Forelimb muscle (tissue), 1 donor: ENCODE data around the gene OTUD3. TPM values are rescaled to one million over a fixed set of nuclear protein-coding genes. Genes with fewer than 3 reads are reported as not detected.

Source experiments
- DNase-seq: peaks from one replicate; pipeline ENCODE4 v3.0.0-alpha.2; 2013; ENCODE audit warnings: low read depth
- polyA plus RNA-seq: library from polyadenylated mRNA; unstranded; fragments of 120-200 nt; gene quantifications from one replicate; pipeline ENCODE4 v1.2.1, GENCODE V29; 2013; ENCODE audit not compliant: insufficient read length

OTUD3 gene
- polyA plus RNA-seq, 1 donor = 7.9 TPM

GRCh38 chr1:19946971-19947370, 64.8 kb downstream of the OTUD3 start:
- DNase-seq = no peak

DNA sequence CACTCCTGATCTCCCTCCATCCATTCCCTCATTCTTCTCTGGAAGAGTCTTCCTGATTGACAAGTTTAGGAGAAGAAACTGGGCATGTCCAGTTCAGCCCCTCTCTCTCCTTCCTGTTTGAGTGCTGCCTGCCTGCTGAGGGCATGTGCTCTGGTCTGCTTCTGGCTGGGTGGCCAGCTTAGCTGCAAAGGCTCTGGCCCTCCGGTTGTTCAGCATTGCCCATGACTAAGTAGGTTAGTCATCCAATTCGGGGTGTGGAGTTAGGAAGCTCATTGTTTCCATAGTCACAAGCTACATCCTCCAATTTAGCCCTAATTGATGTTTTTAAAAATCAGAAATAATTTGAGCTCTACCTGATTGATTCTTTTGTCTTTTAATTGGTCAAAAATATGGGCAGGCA, 66.8 kb downstream of the OTUD3 start:
- DNase-seq = no peak

- no peak for DNase-seq
These were observed 71.9 kb downstream of the OTUD3 start for GRCh38 chr1:19954059-19954458.

DNA sequence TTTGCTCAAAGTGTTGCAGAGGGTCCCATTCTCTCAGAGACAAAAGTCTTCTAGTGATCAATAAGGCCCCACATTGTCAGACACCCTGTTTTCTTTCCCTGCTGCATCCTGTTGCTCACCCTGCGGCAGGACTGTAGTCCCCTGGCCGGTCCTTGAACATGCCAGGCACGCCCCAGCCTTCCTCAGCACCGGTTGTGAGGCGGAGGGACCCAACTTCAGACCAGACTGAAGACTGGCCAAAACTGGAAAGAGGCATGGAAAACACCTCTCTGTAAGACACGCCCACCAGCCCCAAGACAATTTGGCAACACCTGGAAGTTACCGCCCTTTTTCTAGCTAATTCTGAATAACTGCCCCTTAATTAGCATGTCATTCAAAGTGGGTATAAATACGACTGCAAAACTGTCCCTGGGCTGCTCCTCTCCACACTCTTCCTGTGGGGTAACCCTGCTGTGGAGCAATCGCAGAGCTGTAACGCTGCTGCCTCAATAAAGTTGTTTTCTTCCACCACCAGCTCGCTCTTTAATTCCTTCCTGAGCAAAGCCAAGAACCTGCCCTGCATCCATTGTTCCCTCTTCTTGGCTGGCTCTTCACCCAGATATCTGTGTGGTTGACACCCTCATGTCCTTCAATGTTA, 73.5 kb downstream of the OTUD3 start:
- DNase-seq = no peak

- DNase-seq = no peak
These were observed 75.6 kb downstream of the OTUD3 start for GRCh38 chr1:19957779-19958178.

- DNase-seq = no peak
These were observed 78.4 kb downstream of the OTUD3 start for GRCh38 chr1:19960591-19960990.

Other genes with a start within 250 kb of the OTUD3 start
- 28.2 TPM for gene NBL1, start 238.1 kb upstream of the OTUD3 start, polyA plus RNA-seq
- gene HTR6, start 217.5 kb upstream of the OTUD3 start, polyA plus RNA-seq = not detected
- 3.0 TPM for gene TMCO4, start 82.5 kb upstream of the OTUD3 start, polyA plus RNA-seq
- gene RNF186, start 67.1 kb upstream of the OTUD3 start, polyA plus RNA-seq = 0.20 TPM
- gene PLA2G2E, start 41.2 kb downstream of the OTUD3 start, polyA plus RNA-seq = not detected
- 0.57 TPM for gene PLA2G2A, start 97.2 kb downstream of the OTUD3 start, polyA plus RNA-seq
- 0.25 TPM for gene PLA2G5, start 187.8 kb downstream of the OTUD3 start, polyA plus RNA-seq
- 0.05 TPM for gene PLA2G2D, start 237.1 kb downstream of the OTUD3 start, polyA plus RNA-seq